HepG2 (cell line): Measurements from ENCODE around the gene ANKZF1. TPM values are rescaled to one million over a fixed set of nuclear protein-coding genes. Genes with fewer than 3 reads are reported as not detected.
A peak's percentile ranks its signal among the peaks of the same experiment; 100 is the strongest.

ENCODE experiments used
- EHMT2 ChIP-seq: fragments of 200-600 bp; sonication (generic); IDR thresholded peaks from 2 replicates; pipeline ENCODE4 v1.7.0; 2017; ENCODE audit warnings: antibody characterized with exemption, low read depth, low read length, borderline replicate concordance
- ETV6 ChIP-seq: sonication (generic); formaldehyde crosslinking; conservative IDR thresholded peaks from 2 replicates; pipeline ENCODE4 v1.4.0; 2020; ENCODE audit warnings: missing genetic modification reagents
- MAZ ChIP-seq, 2 experiments: sonication (generic) in 1 of 2; formaldehyde crosslinking in 1 of 2; IDR thresholded peaks; 2 replicates each; pipeline versions ENCODE4 v1.5.0 to v1.6.1; 2012 to 2020; ENCODE audit warnings: low read depth in 2 of 2, mild to moderate bottlenecking in 2 of 2, borderline replicate concordance in 1 of 2, improper control_type of control experiment in 1 of 2, low read length in 1 of 2, missing genetic modification reagents in 1 of 2, moderate library complexity in 1 of 2
- RAD51 ChIP-seq: fragments of 450-650 bp; IDR thresholded peaks from 2 replicates; pipeline ENCODE4 v1.6.1; 2016; ENCODE audit warnings: borderline replicate concordance
- SKIL ChIP-seq: sonication (generic); formaldehyde crosslinking; IDR thresholded peaks from 2 replicates; pipeline ENCODE4 v1.8.0; 2022; ENCODE audit warnings: missing genetic modification reagents, mild to moderate bottlenecking, moderate library complexity, borderline replicate concordance
- THAP11 ChIP-seq: IDR thresholded peaks from 2 replicates; pipeline ENCODE4 v1.6.1; 2016; ENCODE audit warnings: missing biosample characterization, missing genetic modification reagents
- ZBTB49 ChIP-seq: sonication (generic); formaldehyde crosslinking; IDR thresholded peaks from 2 replicates; pipeline ENCODE4 v1.4.0; 2020; ENCODE audit warnings: missing genetic modification reagents, borderline replicate concordance
- ZBTB7B ChIP-seq: sonication (generic); formaldehyde crosslinking; IDR thresholded peaks from 2 replicates; pipeline ENCODE4 v1.4.0; 2020; ENCODE audit warnings: missing genetic modification reagents
- ZMAT5 ChIP-seq: sonication (generic); formaldehyde crosslinking; IDR thresholded peaks from 2 replicates; pipeline ENCODE4 v1.5.0; 2020; ENCODE audit warnings: mild to moderate bottlenecking, low read depth, missing genetic modification reagents, borderline replicate concordance
- ZNF276 ChIP-seq: sonication (generic); formaldehyde crosslinking; IDR thresholded peaks from 2 replicates; pipeline ENCODE4 v1.4.0; 2020; ENCODE audit warnings: mild to moderate bottlenecking, low read depth, missing genetic modification reagents
- ZNF761 ChIP-seq: sonication (generic); formaldehyde crosslinking; conservative IDR thresholded peaks from 2 replicates; pipeline ENCODE4 v1.4.0; 2020; ENCODE audit warnings: mild to moderate bottlenecking, missing genetic modification reagents
- ZNF776 ChIP-seq: sonication (generic); formaldehyde crosslinking; IDR thresholded peaks from 2 replicates; pipeline ENCODE4 v1.4.0; 2020; ENCODE audit warnings: mild to moderate bottlenecking, missing genetic modification reagents
- ZSCAN21 ChIP-seq: sonication (generic); formaldehyde crosslinking; IDR thresholded peaks from 2 replicates; pipeline ENCODE4 v1.8.0; 2022; ENCODE audit warnings: mild to moderate bottlenecking, missing genetic modification reagents, moderate library complexity, borderline replicate concordance
- ZUFSP ChIP-seq: sonication (generic); formaldehyde crosslinking; IDR thresholded peaks from 2 replicates; pipeline ENCODE4 v1.9.0; 2021; ENCODE audit warnings: missing genetic modification reagents, mild to moderate bottlenecking, borderline replicate concordance
- polyA plus RNA-seq, 8 experiments: library from polyadenylated mRNA; depleted of rRNA in 3 of 8; stranded (reverse) in 7 of 8; unstranded in 1 of 8; fragments of >200 nt; fragmentation: Illumina TruSeq in 4 of 8; extraction: Trizol in 4 of 8; gene quantifications; 2 replicates each; pipeline versions ENCODE4 v1.2.1 to v1.2.3, GENCODE V29; 2011 to 2016; ENCODE audit warnings: low read depth in 4 of 8, missing spikeins in 1 of 8, mixed read lengths in 1 of 8; ENCODE audit not compliant: insufficient read depth in 1 of 8
- total RNA-seq, 5 experiments: library from RNA; depleted of rRNA; stranded (reverse); fragments of >200 nt; fragmentation: Illumina TruSeq; extraction: Trizol; gene quantifications; 2 replicates each; pipeline ENCODE4 v1.2.3, GENCODE V29; 2016; ENCODE audit warnings: low read depth in 1 of 5
- TF ChIP-seq, protein P1 (sequence below): sonication (generic); IDR thresholded peaks from 2 replicates; pipeline ENCODE4 v1.6.1; 2016; ENCODE audit warnings: low read depth, borderline replicate concordance
- TF ChIP-seq, protein P2 (sequence below): conservative IDR thresholded peaks from 2 replicates; pipeline ENCODE4 v1.6.1; 2018; ENCODE audit warnings: missing genetic modification reagents

Gene ANKZF1
- total and polyA plus RNA-seq, 2 of the 13 experiments (the other 11 are each of a cell fraction or from before 2014, with no cell fraction given) = 25.3 to 128 TPM

DNA sequence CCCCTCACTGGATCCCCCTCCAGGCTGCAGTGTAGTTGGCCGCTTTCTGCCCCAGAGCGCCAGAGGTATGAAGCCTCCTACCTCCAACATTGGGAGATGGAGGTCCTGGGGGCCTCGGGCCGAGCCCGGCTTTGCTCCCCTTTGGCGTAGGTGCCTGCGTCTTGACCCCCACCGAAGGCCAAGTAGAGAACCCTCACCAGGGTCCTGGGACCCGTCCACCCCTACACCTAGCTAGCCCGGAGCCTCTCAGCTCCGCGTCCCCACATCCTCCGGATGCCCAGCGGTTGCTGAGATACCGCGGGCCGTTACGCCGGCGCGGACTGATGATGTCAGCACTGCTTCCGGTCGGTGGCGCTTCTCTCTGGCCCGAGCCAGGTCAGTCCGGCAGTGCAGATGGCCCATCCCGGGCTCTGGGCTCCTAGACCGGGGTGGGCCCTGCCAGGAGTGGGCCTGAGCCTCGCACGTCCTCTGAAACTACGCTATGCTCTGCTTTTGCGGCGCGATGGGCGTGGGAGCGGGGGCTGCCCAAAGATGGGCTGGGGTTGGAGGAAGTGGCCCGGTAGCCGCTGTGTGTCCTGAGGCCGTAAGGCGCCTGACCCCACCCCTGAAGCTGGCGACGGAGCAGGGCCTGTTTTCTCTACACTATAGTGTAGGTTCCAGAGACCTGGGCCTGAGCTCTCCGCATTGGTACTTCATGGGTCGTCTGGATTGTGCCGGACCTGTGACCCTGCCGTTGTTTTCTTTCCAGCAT is 15.7 kb downstream of the ANKZF1 start, which contains the start of the genes GLB1L and STK16 (continued):
- peak; percentile 67 for TF ChIP-seq ZSCAN21 (CRISPR knock-in tag)
- TF ChIP-seq ZUFSP (CRISPR knock-in tag) = no peak
- no peak for TF ChIP-seq SKIL (CRISPR knock-in tag)
- TF ChIP-seq ZBTB7B (CRISPR knock-in tag) = peak; percentile 55; the same call in 1 of the 2 replicates
- TF ChIP-seq THAP11 (CRISPR knock-in tag) = peak; percentile 93
- TF ChIP-seq ZNF761 (CRISPR knock-in tag) = peak; percentile 60; the same call in 1 of the 2 replicates
- TF ChIP-seq ZNF776 (CRISPR knock-in tag) = no peak
- peak; percentile 82; the same call in 1 of the 2 replicates for TF ChIP-seq ETV6 (CRISPR knock-in tag)
- TF ChIP-seq MAZ (IDR thresholded peaks at IDR 0.05; ENCODE audit: borderline replicate concordance, low read depth, low read length) = no peak
- peak; percentile 97 for TF ChIP-seq MAZ (CRISPR knock-in tag; IDR thresholded peaks at IDR 0.05; ENCODE audit: low read depth)
- TF ChIP-seq ZMAT5 (CRISPR knock-in tag) = no peak
- no peak; the same call in 1 of the 2 replicates for TF ChIP-seq ZNF276
- TF ChIP-seq, protein P1, sequence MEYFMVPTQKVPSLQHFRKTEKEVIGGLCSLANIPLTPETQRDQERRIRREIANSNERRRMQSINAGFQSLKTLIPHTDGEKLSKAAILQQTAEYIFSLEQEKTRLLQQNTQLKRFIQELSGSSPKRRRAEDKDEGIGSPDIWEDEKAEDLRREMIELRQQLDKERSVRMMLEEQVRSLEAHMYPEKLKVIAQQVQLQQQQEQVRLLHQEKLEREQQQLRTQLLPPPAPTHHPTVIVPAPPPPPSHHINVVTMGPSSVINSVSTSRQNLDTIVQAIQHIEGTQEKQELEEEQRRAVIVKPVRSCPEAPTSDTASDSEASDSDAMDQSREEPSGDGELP = no peak
- TF ChIP-seq, protein P2, sequence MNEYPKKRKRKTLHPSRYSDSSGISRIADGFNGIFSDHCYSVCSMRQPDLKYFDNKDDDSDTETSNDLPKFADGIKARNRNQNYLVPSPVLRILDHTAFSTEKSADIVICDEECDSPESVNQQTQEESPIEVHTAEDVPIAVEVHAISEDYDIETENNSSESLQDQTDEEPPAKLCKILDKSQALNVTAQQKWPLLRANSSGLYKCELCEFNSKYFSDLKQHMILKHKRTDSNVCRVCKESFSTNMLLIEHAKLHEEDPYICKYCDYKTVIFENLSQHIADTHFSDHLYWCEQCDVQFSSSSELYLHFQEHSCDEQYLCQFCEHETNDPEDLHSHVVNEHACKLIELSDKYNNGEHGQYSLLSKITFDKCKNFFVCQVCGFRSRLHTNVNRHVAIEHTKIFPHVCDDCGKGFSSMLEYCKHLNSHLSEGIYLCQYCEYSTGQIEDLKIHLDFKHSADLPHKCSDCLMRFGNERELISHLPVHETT (CRISPR knock-in tag) = peak; percentile 90
- TF ChIP-seq EHMT2 = no peak
- no peak for TF ChIP-seq RAD51
- no peak for TF ChIP-seq ZBTB49 (CRISPR knock-in tag)
